HEK293 (cell line): ENCODE results near the gene ACTN3.

Source experiments
- CTCF ChIA-PET: fragments of 350-600 bp; formaldehyde crosslinking; extraction: SDS; loops from one replicate; lab custom pipeline; 2021; ENCODE audit warnings: antibody characterized with exemption; lab: Yijun Ruan, JAX
- POLR2A ChIA-PET: fragments of 300-600 bp; formaldehyde crosslinking; extraction: SDS; loops from one replicate; lab custom pipeline; 2020; ENCODE audit warnings: antibody characterized with exemption, inconsistent platforms; lab: Yijun Ruan, JAX
- H3K27ac ChIP-seq: fragments of 200-500 bp; sonication (Bioruptor generic); 2 replicates; pipeline ENCODE4 v1.5.1; 2014; ENCODE audit warnings: low read depth, low read length, control low read depth, inconsistent platforms; ENCODE audit errors: extremely low read depth
- H3K36me3 ChIP-seq, 2 experiments: fragments of 200-500 bp in 1 of 2; sonication (Bioruptor generic) in 1 of 2; 1 replicate in 1 of 2; 2 replicates in 1 of 2; pipeline ENCODE4 v1.5.1; 2014 to 2017; ENCODE audit warnings: inconsistent platforms in 2 of 2, low read length in 2 of 2; ENCODE audit not compliant: control insufficient read depth in 2 of 2, insufficient read depth in 1 of 2
- H3K4me1 ChIP-seq: fragments of 200-500 bp; sonication (Bioruptor generic); 2 replicates; pipeline ENCODE4 v1.5.1; 2014; ENCODE audit warnings: mild to moderate bottlenecking, low read length, inconsistent platforms; ENCODE audit not compliant: control insufficient read depth, insufficient read depth
- H3K4me3 ChIP-seq: 2 replicates; pipeline ENCODE4 v1.5.1; 2011; ENCODE audit warnings: low read depth, mild to moderate bottlenecking, control low read depth, low read length, moderate library complexity
- H3K9me3 ChIP-seq: fragments of 200-500 bp; sonication (Bioruptor generic); 2 replicates; pipeline ENCODE4 v1.5.1; 2014; ENCODE audit warnings: low read depth, low read length, inconsistent platforms; ENCODE audit not compliant: control insufficient read depth, insufficient read depth
- ELK4 ChIP-seq: IDR thresholded peaks from 2 replicates; pipeline ENCODE4 v1.6.1; 2011; ENCODE audit warnings: mild to moderate bottlenecking, low read depth, low read length, borderline replicate concordance
- IKZF3 ChIP-seq: fragments of 450-650 bp; IDR thresholded peaks from 2 replicates; pipeline ENCODE4 v1.5.0; 2018; ENCODE audit warnings: missing biosample characterization, mild to moderate bottlenecking, missing genetic modification characterization, moderate library complexity
- KLF10 ChIP-seq: fragments of 450-650 bp; IDR thresholded peaks from 2 replicates; pipeline ENCODE4 v1.5.1; 2018; ENCODE audit warnings: missing biosample characterization, mild to moderate bottlenecking, missing genetic modification characterization
- RBAK ChIP-seq: fragments of 450-650 bp; formaldehyde crosslinking; IDR thresholded peaks from 2 replicates; pipeline ENCODE4 v1.5.1; 2016; ENCODE audit warnings: missing biosample characterization, missing genetic modification characterization
- ZBTB49 ChIP-seq: fragments of 450-650 bp; formaldehyde crosslinking; IDR thresholded peaks from 2 replicates; pipeline ENCODE4 v1.5.1; 2016; ENCODE audit warnings: missing biosample characterization, missing genetic modification characterization, low read depth
- ZIC2 ChIP-seq: fragments of 450-650 bp; formaldehyde crosslinking; IDR thresholded peaks from 2 replicates; pipeline ENCODE4 v1.5.1; 2016; ENCODE audit warnings: missing biosample characterization, missing genetic modification characterization
- ZNF114 ChIP-seq: fragments of 450-650 bp; formaldehyde crosslinking; IDR thresholded peaks from 2 replicates; pipeline ENCODE4 v1.5.0; 2017; ENCODE audit warnings: missing biosample characterization, missing genetic modification characterization
- ZNF423 ChIP-seq: fragments of 450-650 bp; formaldehyde crosslinking; IDR thresholded peaks from 2 replicates; pipeline ENCODE4 v1.5.1; 2016; ENCODE audit warnings: missing biosample characterization, missing genetic modification characterization
- ZNF473 ChIP-seq: fragments of 450-650 bp; formaldehyde crosslinking; IDR thresholded peaks from 2 replicates; pipeline ENCODE4 v1.5.1; 2017; ENCODE audit warnings: missing biosample characterization, missing genetic modification characterization
- ZNF530 ChIP-seq: fragments of 450-650 bp; formaldehyde crosslinking; IDR thresholded peaks from 2 replicates; pipeline ENCODE4 v1.5.1; 2016; ENCODE audit warnings: low read depth, missing biosample characterization, missing genetic modification characterization
- ZNF610 ChIP-seq: fragments of 450-650 bp; formaldehyde crosslinking; IDR thresholded peaks from 2 replicates; pipeline ENCODE4 v1.5.1; 2016; ENCODE audit warnings: missing biosample characterization, missing genetic modification characterization, borderline replicate concordance
- ZNF791 ChIP-seq: fragments of 450-650 bp; formaldehyde crosslinking; IDR thresholded peaks from 2 replicates; pipeline ENCODE4 v1.5.1; 2016; ENCODE audit warnings: missing biosample characterization, missing genetic modification characterization
- TF ChIP-seq, protein P1 (sequence below): fragments of 450-650 bp; formaldehyde crosslinking; IDR thresholded peaks from 2 replicates; pipeline ENCODE4 v1.5.1; 2016; ENCODE audit warnings: missing biosample characterization, missing genetic modification characterization

The ACTN3 gene

DNA sequence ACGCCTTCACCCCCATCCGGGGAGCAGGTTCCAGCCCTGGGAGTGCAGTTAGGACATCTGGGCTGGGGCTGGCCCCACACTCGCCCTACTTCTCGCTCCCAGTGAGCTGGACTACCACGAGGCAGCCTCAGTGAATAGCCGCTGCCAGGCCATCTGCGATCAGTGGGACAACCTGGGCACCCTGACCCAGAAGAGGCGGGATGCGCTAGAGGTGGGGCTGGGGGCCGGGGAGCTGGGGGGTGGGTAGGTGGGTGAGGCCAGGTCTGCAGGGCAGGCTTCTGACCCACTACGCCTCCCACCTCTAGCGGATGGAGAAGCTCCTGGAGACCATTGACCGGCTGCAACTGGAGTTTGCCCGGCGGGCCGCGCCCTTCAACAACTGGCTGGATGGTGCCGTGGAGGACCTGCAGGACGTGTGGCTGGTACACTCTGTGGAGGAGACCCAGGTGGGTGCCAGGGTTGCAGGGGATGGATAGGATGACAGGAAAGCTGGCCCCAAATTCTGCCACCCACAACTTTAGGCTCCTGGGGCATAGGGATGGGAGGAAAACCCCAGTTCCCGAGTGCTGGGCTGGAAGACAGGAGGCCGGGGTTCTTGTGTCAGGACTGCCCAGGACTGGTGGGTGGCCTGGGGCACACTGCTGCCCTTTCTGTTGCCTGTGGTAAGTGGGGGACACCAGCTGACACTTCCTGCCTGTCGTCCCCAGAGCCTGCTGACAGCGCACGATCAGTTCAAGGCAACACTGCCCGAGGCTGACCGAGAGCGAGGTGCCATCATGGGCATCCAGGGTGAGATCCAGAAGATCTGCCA lies 13.4 kb downstream of the ACTN3 start:
- Histone ChIP-seq H3K27ac (no peak overlapping the region), H3K9me3 (no peaks in the 10 kb centered on the region), H3K36me3 (no peaks in the 10 kb centered on the region), H3K4me3 (no peak overlapping the region), H3K4me1 (no peaks in the 10 kb centered on the region)
- TF ChIP-seq ZBTB49 (tag by site-specific recombination) (no peak), ZNF423 (no peak)
- CTCF ChIA-PET, result interaction anchor here (0.8 kb wide), 1 partner anchor 58 kb away, joined by 3 read pairs; no protein-coding TSS in a partner anchor
- POLR2A ChIA-PET, result interaction anchor here (1.1 kb wide), 2 partner anchors 14 to 56 kb away, joined by 3 to 5 read pairs; partner anchors contain the start of genes RBM14 and ZDHHC24

DNA sequence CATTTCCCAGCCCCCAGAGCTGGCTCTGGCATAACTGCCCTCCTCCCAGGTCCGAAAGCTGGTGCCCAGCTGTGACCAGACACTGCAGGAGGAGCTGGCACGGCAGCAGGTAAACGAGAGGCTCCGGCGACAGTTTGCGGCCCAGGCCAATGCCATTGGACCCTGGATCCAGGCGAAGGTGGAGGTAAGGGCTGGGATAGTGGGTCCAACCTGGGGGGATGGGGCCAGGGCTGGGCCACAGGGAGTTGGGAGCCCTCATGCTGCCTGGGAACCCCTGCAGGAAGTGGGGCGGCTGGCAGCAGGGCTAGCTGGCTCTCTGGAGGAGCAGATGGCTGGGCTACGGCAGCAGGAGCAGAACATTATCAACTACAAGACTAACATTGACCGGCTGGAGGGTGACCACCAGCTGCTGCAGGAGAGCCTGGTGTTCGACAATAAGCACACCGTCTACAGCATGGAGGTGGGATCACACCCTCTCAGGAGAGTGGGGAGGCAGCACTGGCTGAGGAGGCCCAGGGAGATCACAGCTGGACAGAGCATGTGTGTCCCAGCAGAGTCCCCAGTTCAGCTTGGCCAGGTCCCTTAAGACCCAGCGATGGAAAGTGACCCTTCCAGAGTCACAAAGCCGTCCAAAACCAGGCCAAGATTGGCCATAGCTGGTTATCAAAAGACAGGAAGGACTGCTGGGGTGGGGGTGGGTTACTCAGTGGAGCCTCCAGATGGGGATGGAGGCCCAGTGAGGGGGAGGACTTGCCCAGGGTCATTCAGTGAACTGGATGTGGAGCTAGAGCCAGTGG lies 14.7 kb downstream of the ACTN3 start:
- no peak for TF ChIP-seq RBAK (tag by site-specific recombination)
- TF ChIP-seq ZIC2 (tag by site-specific recombination), result peak; percentile 23; the same call in 1 of the 2 replicates
- H3K36me3 ChIP-seq, result no peaks in the 10 kb centered on the region
- H3K4me1 ChIP-seq, result no peaks in the 10 kb centered on the region
- no peak overlapping the region for H3K27ac ChIP-seq
- no peaks in the 10 kb centered on the region for H3K9me3 ChIP-seq
- CTCF ChIA-PET, result interaction anchor here (0.6 to 0.8 kb wide), 2 partner anchors 57 to 351 kb away, joined by 3 read pairs; no protein-coding TSS in a partner anchor
- no peak overlapping the region for H3K4me3 ChIP-seq
- POLR2A ChIA-PET, result interaction anchor here (0.9 to 2.3 kb wide), 3 partner anchors 15 to 55 kb away, joined by 3 to 9 read pairs (median 3); partner anchors contain the start of genes ACTN3, RBM14 and ZDHHC24

DNA sequence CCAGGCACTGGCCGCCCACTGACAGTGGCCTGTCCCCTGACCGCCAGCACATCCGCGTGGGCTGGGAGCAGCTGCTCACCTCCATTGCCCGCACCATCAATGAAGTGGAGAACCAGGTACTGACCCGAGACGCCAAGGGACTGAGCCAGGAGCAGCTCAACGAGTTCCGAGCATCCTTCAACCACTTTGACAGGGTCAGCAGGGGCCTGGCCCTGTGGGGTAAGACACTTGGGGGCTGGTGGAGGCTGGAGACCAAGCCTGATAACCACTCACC lies 15.2 kb downstream of the ACTN3 start:
- Histone ChIP-seq H3K4me3 (no peak overlapping the region), H3K27ac (no peak overlapping the region), H3K4me1 (no peaks in the 10 kb centered on the region), H3K36me3 (no peaks in the 10 kb centered on the region), H3K9me3 (no peaks in the 10 kb centered on the region)
- ChIA-PET CTCF (no interaction called here), POLR2A (interaction anchor here (2.3 kb wide), 1 partner anchor 16 kb away, joined by 9 read pairs; the partner anchor contains the start of genes ACTN3 and ZDHHC24)
- TF ChIP-seq ZNF114 (tag by site-specific recombination) (no peak), KLF10 (tag by site-specific recombination) (no peak), IKZF3 (tag by site-specific recombination) (no peak), ZNF530 (tag by site-specific recombination) (no peak)

GRCh38 chr11:66562275-66562674 lies 15.6 kb downstream of the ACTN3 start:
- TF ChIP-seq ZNF610 (tag by site-specific recombination) (no peak), ZNF473 (no peak), ELK4 (no peak), ZNF791 (no peak)
- TF ChIP-seq, protein P1, sequence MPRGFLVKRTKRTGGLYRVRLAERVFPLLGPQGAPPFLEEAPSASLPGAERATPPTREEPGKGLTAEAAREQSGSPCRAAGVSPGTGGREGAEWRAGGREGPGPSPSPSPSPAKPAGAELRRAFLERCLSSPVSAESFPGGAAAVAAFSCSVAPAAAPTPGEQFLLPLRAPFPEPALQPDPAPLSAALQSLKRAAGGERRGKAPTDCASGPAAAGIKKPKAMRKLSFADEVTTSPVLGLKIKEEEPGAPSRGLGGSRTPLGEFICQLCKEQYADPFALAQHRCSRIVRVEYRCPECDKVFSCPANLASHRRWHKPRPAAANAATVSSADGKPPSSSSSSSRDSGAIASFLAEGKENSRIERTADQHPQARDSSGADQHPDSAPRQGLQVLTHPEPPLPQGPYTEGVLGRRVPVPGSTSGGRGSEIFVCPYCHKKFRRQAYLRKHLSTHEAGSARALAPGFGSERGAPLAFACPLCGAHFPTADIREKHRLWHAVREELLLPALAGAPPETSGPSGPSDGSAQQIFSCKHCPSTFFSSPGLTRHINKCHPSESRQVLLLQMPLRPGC (tag by site-specific recombination), result no peak
- Histone ChIP-seq H3K9me3 (no peaks in the 10 kb centered on the region), H3K27ac (no peak overlapping the region), H3K36me3 (no peaks in the 10 kb centered on the region), H3K4me3 (no peak overlapping the region), H3K4me1 (no peaks in the 10 kb centered on the region)
- ChIA-PET CTCF (interaction anchor here (0.6 to 1.0 kb wide), 2 partner anchors 16 to 18 kb away, joined by 3 to 4 read pairs; partner anchors contain the start of gene ZDHHC24), POLR2A (interaction anchor here (2.3 kb wide), 1 partner anchor 16 kb away, joined by 9 read pairs; the partner anchor contains the start of genes ACTN3 and ZDHHC24)
